ENCODE results near the gene AIG1.

The AIG1 gene

GRCh38 chr6:143204045-143204444, 143.4 kb downstream of the AIG1 start:
- no peak for DNase-seq

DNA sequence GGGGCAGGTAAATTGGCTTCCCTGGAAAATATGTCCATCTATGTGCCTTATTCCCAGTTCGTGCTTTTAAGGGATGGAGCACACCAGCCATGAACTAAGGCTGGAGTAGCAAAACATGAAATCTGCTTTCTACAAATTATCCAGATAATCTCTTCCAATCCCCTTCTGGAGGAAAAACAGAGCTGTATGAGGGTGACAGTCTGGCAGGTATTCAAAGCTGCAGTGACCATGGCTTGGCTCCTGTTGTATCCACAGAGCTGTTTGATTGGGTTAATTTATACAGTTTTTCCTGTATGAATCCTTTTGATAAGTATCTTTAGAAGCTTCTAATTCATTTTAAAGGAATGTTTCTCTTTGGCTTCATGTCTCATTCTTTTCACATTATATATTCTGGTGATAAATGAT, 144.4 kb downstream of the AIG1 start:
- DNase-seq = no peak

GRCh38 chr6:143205585-143205984, 144.9 kb downstream of the AIG1 start:
- no peak for DNase-seq

GRCh38 chr6:143205991-143206390, 145.3 kb downstream of the AIG1 start:
- no peak for DNase-seq

- no peak for DNase-seq
Measured at GRCh38 chr6:143206550-143206949, 145.9 kb downstream of the AIG1 start.

DNA sequence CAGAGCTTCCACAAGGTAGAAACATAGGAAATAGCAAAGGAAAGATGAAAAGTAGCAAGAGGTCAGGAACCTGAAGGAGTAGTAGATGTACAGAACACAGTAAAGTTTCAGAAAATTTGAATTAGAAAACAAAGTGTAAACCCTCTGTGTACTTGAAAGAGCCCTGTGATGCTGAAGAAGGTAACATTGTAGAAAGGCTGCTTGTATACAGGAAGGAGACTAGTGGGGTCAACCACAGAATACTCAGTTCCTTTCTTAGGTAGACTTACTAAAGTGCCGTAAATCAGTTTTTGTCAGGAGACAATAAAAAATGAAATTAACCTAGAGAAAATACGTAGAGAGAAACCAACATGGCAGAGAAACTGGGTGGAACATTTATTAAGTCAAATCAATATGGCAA, 149.7 kb downstream of the AIG1 start:
- DNase-seq = no peak

GRCh38 chr6:143213859-143214376, 153.2 kb downstream of the AIG1 start:
- DNase-seq = no peak

DNA sequence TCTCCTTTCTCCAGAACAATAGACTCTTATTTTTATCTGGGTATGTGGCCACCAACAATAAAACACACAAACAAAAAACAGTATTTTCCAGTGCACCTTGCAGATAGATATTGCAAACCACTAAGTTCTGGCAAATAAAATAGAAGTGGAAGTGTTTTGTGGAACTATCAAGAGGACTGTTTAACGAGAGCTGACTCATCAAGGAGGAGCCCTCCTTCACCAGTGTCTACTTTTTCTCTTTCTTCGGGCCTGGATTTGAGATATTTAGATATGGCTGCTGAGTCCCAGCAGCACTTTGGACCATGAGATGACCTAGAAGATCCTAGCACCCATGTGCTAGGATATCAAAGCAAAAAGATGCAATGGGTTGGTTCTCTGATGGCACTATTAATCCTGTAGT, 154.7 kb downstream of the AIG1 start:
- DNase-seq = no peak

GRCh38 chr6:143215771-143216170, 155.1 kb downstream of the AIG1 start:
- no peak for DNase-seq

DNA sequence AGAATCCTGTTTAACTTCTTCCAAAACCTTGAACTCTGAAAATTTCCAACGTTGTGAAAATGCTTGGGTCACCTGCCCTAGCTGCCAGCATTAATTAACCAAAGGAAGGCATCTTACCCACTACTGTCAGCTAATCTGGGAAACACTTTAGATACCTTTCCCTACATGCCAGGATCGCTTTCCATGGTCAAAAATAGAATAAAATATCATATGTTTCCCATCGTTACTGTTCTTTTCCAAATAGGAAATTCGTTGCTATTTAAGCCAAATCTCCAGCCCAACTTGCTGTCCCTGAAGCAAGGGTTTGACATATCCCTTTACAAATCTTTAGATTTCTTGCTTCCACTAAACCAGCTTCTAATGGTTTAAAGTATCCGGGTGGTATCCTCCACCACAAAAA, 157.5 kb downstream of the AIG1 start:
- DNase-seq = no peak

GRCh38 chr6:143221698-143222097, 161.0 kb downstream of the AIG1 start:
- DNase-seq = no peak

GRCh38 chr6:143222310-143222709, 161.6 kb downstream of the AIG1 start:
- no peak for DNase-seq

GRCh38 chr6:143222801-143223231, 162.1 kb downstream of the AIG1 start:
- no peak for DNase-seq

DNA sequence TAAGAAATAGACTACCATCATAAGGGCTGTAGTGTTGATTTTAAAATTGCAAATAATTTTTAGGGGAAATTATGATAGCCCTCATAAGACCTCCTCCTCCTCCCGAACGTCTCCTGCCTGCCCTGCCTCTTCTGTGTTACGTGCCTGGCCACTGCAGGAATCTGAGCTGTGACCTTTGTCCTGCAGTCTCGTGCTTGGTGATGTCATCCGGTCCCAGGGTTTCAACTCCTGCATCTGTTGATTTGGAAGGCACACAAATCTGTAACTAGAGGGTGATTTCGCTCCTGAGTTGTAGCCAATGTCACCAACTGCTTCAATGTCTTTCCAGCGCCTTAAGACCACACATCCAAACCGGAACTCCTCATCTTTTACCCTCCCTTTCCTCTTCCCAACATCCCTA, 163.2 kb downstream of the AIG1 start:
- DNase-seq = no peak

DNA sequence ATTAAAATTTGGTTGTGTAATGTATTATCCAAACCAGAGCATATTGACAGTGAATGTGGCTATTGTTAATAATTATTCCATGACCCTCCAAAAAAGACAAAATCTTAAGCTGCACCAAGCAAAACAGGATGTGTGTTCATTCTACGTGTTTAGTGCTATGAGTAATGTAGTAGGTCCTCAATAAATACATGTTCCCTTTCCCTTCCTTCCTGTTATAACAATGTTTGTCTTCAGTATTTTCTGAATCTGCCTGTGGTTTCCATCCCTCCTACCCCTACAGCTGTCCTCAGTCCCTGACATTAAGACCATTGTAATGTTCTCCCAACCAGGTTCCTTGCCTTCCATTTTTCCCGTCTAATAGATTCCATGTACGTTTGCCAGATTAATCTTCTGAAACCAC, 163.8 kb downstream of the AIG1 start:
- no peak for DNase-seq

DNA sequence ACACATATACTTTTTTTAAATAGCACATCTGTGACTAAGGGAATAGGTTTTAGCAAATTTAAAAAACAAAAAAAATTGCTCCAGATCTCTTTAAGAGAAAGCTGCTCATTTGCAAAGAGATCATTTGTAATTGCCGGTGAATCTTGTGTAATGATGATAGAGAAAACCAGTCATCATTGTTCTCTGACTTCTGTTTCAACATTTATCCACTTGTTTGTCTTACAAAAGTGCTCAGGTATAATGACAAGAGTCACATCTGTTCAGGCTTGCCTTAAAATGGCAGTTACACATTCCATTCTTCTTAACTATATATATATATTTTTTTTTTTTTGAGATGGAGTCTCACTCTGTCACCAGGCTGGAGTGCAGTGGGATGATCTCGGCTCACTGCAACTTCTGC, 165.2 kb downstream of the AIG1 start:
- DNase-seq = no peak

GRCh38 chr6:143227675-143228074, 167.0 kb downstream of the AIG1 start:
- no peak for DNase-seq

- DNase-seq = no peak
Measured at GRCh38 chr6:143229400-143229799, 168.7 kb downstream of the AIG1 start.

DNA sequence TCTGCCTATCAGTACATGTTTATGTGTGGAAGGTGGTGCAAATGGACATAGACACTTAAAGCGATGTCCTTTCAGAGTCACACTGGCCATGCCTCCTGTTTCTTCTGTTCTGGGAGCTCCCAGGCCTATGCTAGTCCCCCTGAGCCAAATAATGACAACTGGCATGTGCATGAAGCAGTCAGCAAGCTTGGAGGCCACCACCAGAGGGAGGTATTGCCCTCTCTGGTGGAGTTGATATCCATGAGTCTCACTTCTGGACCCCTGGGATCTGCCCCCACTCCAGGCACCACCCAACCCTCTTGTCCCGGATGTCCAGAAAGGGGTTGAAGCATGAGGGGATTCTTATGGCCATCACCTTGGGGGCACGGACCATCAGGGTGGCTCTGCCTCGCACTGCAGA, 172.2 kb downstream of the AIG1 start:
- DNase-seq = peak; percentile 6

DNA sequence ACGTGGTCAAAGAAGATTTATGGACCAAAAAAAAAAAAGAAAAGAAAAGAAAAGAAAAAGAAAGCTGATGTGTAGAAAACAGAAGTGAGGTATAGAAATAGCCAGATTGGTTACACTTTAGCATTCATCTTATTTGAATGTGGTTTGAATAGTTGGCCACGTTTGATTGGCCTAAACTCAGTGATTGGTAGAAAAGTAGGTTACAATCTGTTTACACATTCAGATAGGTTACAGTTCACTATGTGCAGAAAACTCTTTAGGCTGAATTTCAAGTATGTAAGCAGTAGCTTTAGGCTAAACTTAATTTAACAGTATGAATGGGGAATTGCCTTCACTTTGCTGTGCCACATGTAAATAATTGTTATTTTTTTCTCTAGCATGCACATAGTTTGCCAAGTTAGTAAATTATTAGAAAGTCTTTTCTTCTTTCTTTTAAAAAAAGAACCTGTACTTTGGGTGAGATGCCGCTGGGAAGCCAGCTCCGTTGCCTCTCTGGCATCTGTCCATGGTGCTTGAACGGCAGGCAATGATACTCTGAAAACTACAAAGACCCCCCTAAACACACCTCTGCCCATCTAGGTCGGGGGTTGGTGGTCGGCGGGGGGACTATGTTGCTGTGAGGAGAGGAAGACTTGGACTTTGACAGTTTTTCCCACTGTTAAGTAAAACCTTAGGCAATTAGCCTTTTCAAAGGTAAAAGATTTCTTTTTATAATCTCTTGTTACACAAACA, 173.0 kb downstream of the AIG1 start:
- DNase-seq = no peak

DNA sequence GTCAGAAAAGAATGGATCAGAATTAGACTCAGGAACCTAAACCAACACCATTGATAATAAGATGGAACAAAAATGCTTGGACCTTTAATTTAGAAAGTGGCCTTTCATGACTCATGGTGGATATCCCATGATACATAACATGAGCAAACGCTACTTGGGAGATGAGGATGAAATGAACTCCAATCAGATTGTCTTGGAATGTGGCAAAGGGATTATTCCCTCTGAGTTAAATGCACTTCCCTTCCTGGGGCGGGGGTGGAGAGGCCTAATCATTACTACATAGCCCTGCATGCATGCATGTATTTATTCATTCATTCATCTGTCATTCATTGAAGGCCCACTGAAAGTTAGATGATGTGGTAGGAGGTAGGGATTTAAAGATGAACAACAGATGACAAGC, 174.0 kb downstream of the AIG1 start:
- DNase-seq = no peak

- DNase-seq = no peak
Measured at GRCh38 chr6:143236151-143236798, 175.6 kb downstream of the AIG1 start.

GRCh38 chr6:143238306-143238705, 177.6 kb downstream of the AIG1 start:
- DNase-seq = no peak

GRCh38 chr6:143241111-143241510, 180.4 kb downstream of the AIG1 start:
- no peak for DNase-seq

DNA sequence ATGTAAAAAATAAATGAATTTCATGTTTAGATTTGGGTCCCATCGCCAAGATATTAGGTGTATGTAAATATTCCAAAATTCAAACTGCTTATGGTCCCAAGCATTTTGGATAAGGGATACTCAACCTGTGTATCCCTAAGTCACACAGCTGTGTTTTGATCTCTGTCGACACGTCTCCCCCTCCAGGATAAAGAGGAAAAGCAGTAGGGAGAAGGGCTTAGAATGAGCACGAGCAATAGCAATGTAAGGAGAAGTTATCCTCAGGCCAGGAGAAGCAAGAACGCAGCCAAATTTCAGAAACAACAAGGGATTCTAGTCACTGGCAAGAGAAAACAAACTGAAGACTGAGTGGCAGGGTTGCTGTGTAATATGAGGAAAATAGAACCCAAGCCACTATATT, 181.2 kb downstream of the AIG1 start:
- no peak for DNase-seq

All from NCI-H1092 treated with DMSO at 0.1 percent for 48 hours (cell line).